GM19238 (cell line): ENCODE data around the gene ARL15.

ENCODE experiments used
- DNase-seq: peaks from one replicate; pipeline ENCODE4 v3.0.0; 2011; ENCODE audit warnings: low spot score; ENCODE audit not compliant: insufficient read length

Gene ARL15

DNA sequence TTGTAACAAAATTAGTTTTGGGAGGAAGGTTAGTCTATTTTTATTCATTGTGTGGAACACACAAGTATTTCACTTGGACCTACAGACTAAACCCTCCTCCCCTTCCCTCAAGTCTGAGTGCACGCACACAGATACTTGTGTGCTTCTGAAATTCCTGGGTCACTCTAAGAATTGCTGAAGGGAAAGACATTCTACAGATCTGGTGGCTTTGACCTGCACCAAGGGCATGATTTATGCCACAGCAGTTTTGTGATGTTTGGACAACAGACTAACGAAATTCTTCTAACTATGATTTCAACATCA is 150.5 kb downstream of the ARL15 start:
- no peak for DNase-seq

DNA sequence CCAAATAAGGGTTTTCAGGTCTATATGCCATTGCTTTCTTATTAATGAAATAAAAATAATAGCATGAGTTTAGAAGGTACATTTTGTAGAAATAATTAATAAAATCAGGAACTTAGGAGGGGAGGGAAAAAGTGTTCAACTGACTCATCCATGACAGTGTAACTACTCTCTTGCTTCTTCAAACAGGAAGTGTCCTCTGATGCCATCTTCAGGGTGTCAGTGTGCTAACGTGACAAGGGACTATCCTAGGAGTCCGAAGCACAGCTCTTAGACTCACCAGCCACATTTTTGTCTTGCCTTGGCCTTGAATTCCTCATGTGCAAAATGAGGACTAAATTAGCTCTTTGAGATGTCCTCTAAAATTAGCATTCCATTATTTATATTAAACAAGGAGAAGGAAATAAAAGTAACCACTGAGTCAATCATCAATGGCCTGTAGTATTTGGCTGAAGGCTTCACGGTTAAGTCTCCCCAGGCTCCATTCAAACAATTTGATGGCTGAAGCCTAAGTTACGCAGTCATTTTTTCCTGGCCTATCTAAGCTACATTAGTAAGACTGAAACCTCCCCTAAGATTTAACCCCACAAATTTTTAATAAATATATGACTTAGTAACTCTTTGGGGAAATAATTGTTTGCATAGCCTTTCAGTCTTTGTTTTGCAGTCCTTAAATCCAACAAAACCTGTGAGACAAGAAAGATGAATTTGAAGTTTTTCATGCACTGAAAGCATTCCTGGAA is 151.1 kb downstream of the ARL15 start:
- no peak for DNase-seq

GRCh38 chr5:54156577-54156976 is 153.8 kb downstream of the ARL15 start:
- DNase-seq: no peak

- no peak for DNase-seq
Observed at GRCh38 chr5:54150841-54151240, 159.5 kb downstream of the ARL15 start.

DNA sequence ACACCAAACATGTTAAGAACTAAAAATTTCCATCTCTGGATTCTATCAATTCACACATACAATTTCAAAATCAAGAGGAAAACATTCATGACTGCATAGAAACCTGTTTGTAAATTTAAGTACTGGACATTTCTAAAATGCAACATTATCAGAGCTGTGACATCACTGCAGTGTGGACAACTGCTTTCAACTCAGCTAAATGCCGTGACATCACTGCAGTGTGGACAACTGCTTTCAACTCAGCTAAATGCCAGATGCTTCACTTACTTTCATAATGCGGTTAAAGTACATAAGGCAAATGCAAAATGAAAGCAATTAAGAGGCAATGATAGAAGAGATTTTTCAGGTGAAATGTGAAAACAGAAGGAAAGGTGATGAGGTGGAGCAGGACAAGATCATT is 161.5 kb downstream of the ARL15 start:
- no peak for DNase-seq

GRCh38 chr5:54148067-54148845 is 162.1 kb downstream of the ARL15 start:
- DNase-seq: no peak

DNA sequence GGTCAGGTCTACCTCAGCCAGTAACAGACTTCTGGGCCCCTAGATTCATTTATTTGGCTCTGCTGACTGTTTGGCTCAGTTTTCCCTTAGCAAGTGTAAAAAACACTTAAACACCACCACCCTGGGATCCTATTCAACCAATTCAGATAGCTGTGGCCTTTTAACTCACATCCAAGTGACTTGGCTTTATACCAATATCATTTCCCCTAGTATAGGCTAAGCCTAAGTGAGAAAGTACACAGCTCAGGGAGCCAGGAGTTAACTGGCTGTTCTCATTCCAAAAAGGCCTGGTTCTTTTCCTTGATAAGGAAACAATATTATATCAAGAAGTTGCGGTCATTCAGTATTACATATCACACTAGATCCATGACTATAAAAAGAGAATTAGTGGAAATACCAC is 163.5 kb downstream of the ARL15 start:
- no peak for DNase-seq

DNA sequence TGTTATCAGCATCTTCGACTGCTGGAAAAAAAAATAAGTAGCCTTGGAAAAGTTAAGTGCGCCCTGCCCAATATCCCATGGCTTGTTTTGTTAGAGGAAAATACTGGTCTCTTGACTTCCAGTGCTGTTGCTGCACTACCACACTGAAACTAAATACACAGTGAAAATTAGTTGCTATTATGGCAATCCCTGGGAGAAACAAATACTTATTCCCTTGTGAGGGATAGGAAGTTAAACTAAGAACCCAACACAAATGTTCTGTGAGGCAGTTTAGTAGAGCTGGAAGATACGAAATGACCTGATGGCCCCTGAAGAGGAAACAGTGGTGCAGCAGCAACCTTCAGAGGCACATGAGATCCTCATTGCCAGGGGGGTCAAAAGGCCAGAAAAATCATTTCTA is 164.0 kb downstream of the ARL15 start:
- DNase-seq: no peak

- no peak for DNase-seq
Observed at GRCh38 chr5:54140247-54140840, 170.0 kb downstream of the ARL15 start.

DNA sequence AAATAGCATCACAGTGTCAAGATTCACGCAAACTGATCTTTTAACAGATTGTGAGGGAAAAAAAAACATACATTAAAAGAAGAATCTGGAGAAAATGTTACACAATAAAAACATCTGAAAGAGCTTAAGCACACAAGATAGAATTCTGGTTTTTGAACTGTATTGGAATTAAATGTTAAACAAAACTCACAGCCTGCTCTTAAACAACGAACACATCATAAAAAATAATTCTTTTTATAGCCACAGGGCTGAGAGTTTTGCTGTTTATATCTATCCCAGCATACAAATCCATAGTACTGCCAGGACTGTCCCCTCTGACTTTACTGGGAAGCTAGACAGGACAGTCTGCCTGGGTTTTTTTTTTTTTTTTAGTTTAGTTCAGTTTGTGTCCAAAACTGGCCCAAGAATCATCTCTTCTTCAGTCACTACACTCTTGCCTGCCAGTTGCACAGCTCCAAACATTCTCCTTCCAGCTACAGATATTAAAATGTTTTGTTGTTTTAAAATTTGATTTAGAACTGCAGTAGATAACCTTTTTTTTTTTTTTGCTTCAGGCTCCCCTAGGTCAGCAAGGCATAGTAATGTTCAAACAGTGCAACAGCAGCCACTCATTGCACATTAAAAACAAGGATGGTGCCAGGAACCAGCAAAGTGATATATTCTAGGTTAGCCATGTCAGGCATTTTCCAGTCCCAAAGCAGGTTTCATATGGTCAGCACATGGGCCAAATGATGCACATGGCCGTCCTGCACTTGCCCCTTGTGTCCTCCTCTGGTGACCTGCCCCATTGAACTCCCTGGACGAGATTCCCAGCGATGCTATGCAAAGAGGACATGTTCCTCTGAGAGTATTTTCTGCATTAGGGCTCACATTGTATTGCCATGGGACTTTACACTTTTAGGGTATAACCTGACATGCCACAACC is 173.6 kb downstream of the ARL15 start:
- DNase-seq: no peak

DNA sequence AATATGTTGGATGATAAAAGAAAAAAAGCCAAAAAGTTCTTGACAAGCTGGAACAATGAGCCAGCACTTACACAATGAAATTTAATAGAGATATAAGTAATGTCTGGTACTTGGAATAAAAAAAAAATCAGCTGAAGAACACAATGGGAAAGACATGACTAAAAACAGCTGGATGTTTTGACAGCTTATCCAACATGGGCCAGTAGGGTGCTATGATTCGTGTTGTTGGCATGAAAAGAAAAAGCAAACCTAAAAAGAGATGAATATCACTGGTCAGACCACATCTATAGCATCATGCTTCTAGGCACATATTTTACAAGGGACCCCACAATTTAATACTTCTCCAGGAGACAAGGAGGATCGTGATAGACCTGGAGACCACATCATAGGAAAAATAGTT is 175.3 kb downstream of the ARL15 start:
- no peak for DNase-seq

GRCh38 chr5:54133917-54134316 is 176.5 kb downstream of the ARL15 start:
- no peak for DNase-seq

DNA sequence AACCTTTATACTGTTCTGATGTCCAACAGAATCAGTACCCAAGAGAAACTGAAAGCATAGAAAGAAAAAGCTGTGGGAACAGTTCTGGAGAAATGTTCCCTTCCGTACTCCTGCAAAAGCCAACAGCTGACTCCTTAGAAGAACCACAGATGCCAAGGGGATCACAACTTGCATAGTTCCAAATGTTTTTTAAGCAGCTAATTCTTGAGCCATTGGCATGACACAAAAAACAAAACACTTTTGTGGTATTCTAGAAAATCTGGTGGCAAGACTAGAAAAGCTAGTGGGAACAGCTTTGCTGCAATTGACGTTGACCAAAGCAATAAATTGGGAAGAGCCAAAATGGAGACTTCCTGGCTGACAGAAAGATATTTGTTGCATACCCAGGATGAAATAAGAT is 189.9 kb downstream of the ARL15 start:
- DNase-seq: no peak

DNA sequence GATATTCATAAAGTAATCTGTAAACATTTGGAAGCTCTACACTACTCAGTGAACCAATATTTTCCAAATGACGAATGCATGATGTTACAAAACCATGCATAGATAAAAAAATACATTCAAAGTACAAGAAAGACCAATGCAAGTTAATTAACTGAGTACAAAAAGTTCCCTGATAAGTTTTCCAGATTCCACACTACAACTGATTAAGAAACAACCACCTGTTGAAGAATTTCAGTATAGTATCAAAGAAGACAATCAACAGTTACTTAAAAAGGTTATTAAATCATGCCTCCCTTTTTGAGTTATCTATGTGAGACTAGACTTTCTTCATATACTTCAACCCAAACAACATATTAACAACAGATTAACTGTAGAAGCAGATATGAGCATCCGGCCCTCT is 192.4 kb downstream of the ARL15 start:
- DNase-seq: no peak

DNA sequence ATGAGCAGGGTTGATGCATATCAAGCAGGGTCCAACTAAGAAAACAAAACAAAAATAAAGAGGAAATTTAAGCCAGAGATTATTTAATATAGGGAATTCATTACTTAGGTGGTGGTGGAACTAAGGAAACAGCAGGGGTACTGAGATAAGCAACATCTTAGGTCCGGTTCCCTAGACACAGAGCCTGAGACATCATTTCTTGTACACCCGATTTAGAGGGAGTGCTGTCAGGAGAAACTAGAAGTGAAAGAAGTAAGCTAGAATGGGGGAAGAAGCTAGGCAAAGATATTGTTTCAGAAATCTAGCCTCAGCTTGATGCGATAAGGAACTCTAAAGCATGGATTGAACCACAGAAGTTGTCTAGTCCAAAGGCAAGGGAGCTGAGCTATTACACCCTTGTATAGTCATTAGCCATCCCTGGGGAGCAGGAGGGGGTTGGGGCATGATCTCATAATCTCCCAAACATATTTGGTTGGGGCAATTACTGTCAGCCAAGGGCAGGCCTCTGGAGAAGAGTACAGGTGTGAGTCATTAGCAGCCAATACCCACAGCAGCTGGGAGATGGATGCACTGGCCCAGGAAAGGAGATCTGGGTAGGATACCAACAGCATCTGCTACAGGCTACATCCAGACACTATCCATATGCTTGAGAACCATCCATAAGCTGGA is 194.5 kb downstream of the ARL15 start:
- DNase-seq: no peak

DNA sequence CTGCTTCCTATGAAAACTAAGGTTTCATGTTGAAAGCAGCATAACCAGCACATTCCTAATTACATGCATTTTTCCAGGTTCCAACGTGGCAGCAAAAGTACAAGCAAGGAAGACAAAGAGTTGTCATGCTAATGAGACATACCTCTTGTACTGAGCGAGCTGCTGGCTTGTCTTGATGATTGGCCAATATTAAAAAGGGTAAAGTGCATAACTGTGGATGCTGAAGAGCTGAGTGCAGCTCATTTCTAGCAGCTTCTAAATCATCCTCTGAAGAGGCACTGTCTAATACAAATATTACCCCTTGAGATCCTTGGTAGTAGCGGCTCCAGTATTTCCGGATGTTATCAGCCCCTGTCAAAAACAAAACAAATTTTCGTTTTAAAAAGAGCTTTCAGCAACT is 197.3 kb downstream of the ARL15 start:
- DNase-seq: no peak

- DNase-seq: no peak
Observed at GRCh38 chr5:54109626-54110330, 200.6 kb downstream of the ARL15 start.

DNA sequence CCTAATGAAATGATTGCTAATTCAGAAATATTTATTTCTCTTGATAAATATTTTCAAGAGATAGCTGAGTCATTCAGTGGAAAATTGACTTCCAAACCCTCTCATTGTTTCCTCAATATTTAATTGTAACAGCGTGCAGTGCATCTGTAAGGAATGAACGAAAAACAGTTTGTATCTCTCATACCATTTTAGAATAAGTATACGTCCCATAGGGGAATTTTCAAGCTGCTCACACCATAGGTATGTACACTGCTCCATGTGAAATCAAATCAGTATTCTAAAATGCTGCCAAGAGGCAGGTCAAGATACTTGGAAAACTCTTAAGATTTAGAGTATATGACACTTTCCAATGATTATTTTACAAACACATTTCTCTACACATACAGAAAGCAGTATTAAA is 202.2 kb downstream of the ARL15 start:
- no peak for DNase-seq

GRCh38 chr5:54103871-54104270 is 206.5 kb downstream of the ARL15 start:
- DNase-seq: no peak

GRCh38 chr5:54098267-54098666 is 212.1 kb downstream of the ARL15 start:
- no peak for DNase-seq

GRCh38 chr5:54095969-54096368 is 214.4 kb downstream of the ARL15 start:
- DNase-seq: no peak
